Gastroesophageal sphincter (tissue), 4 donors: ENCODE results near the gene ISG20. TPM values are rescaled to one million over a fixed set of nuclear protein-coding genes. Genes with fewer than 3 reads are reported as not detected.

Experiments
- ATAC-seq: fragments of 150-250 bp; one replicate; pipeline ENCODE4 v1.9.1; 2016; ENCODE audit warnings: mild to moderate bottlenecking, moderate library complexity
- H3K27ac ChIP-seq, 4 donors: fragments of 200-600 bp; sonication (generic) in 3 of 4; 1 replicate in 3 of 4; 2 replicates in 1 of 4; pipeline ENCODE4 v1.5.1; 2016 to 2019
- H3K27me3 ChIP-seq: fragments of 200-600 bp; sonication (generic); one replicate; pipeline ENCODE4 v1.5.1; 2019
- H3K36me3 ChIP-seq, 2 donors: fragments of 200-600 bp; sonication (generic); one replicate each; pipeline ENCODE4 v1.5.1; 2019; ENCODE audit warnings: control low read depth in 1 of 2
- H3K4me1 ChIP-seq, 3 donors: fragments of 200-600 bp; sonication (generic); 1 replicate in 2 of 3; 2 replicates in 1 of 3; pipeline ENCODE4 v1.5.1; 2016 to 2019; ENCODE audit warnings: control low read depth in 2 of 3
- H3K4me3 ChIP-seq, 2 donors: fragments of 200-600 bp; sonication (generic); one replicate each; pipeline ENCODE4 v1.5.1; 2019; ENCODE audit warnings: mild to moderate bottlenecking in 1 of 2, moderate library complexity in 1 of 2
- H3K9me3 ChIP-seq, 3 donors: fragments of 200-600 bp; sonication (generic); one replicate each; pipeline ENCODE4 v1.5.1; 2017 to 2019; ENCODE audit warnings: control low read depth in 2 of 3
- CTCF ChIP-seq, 4 experiments: fragments of 200-600 bp in 2 of 4; fragments of 450-650 bp in 2 of 4; sonication (generic) in 1 of 4; IDR thresholded peaks; one replicate each; pipeline ENCODE4 v1.5.1; 2017 to 2019; ENCODE audit warnings: antibody characterized with exemption in 4 of 4, mild to moderate bottlenecking in 2 of 4, moderate library complexity in 2 of 4
- EP300 ChIP-seq: sonication (generic); formaldehyde crosslinking; IDR thresholded peaks from one replicate; pipeline ENCODE4 v1.6.1; 2017; ENCODE audit warnings: antibody characterized with exemption, mild to moderate bottlenecking
- POLR2A ChIP-seq, 2 donors: fragments of 450-650 bp; IDR thresholded peaks; one replicate each; pipeline ENCODE4 v1.6.1; 2017; ENCODE audit warnings: antibody characterized with exemption in 2 of 2, mild to moderate bottlenecking in 2 of 2, moderate library complexity in 1 of 2
- POLR2AphosphoS5 ChIP-seq: sonication (generic); formaldehyde crosslinking; IDR thresholded peaks from one replicate; pipeline ENCODE4 v1.6.1; 2017; ENCODE audit warnings: antibody characterized with exemption
- WGBS, 2 donors: methylation state at CpG; one replicate each; pipeline ENCODE4 v1.1.5; 2018; ENCODE audit warnings: low coverage in 1 of 2; 5-methylcytosine and 5-hydroxymethylcytosine counted together
- total RNA-seq, 4 donors: library from RNA; depleted of rRNA; stranded (reverse); fragments of >200 nt; gene quantifications; one replicate each; pipeline ENCODE4 v1.1.0, GENCODE V29; 2016

Gene ISG20
- total RNA-seq, 4 donors from 2014 or later: 2.5 to 8.7 (median 5.9) TPM

- Histone ChIP-seq H3K27ac (no peak overlapping the region), H3K27me3 (peaks cover 20% of the 10 kb centered on the region), H3K36me3 (no peaks in the 10 kb centered on the region), H3K4me1 (no peaks in the 10 kb centered on the region), H3K4me3 (no peak overlapping the region), H3K9me3 (no peaks in the 10 kb centered on the region)
- no peak for ATAC-seq
- WGBS, 2 donors: 81 to 87% methylated on average over 2 to 4 of the region's 8 CpGs
- TF ChIP-seq CTCF (IDR thresholded peaks at IDR 0.05) (no peak), EP300 (no peak), POLR2A (IDR thresholded peaks at IDR 0.05) (no peak)
These were observed 49.6 kb downstream of the ISG20 start for GRCh38 chr15:88688394-88688933.

GRCh38 chr15:88690331-88690730 lies 51.5 kb downstream of the ISG20 start:
- Histone ChIP-seq H3K4me1 (no peaks in the 10 kb centered on the region), H3K27me3 (peaks cover 20% of the 10 kb centered on the region), H3K27ac (no peak overlapping the region), H3K9me3 (no peaks in the 10 kb centered on the region), H3K36me3 (no peaks in the 10 kb centered on the region), H3K4me3 (no peak overlapping the region)
- no CpG with 5 or more reads among the region's 7 CpGs for WGBS, 2 donors
- TF ChIP-seq EP300 (no peak), POLR2AphosphoS5 (no peak), POLR2A (IDR thresholded peaks at IDR 0.05) (no peak), CTCF (IDR thresholded peaks at IDR 0.05) (no peak)
- no peak for ATAC-seq

GRCh38 chr15:88693191-88693590 lies 54.4 kb downstream of the ISG20 start:
- Histone ChIP-seq H3K36me3 (no peaks in the 10 kb centered on the region), H3K9me3 (no peaks in the 10 kb centered on the region), H3K27me3 (peaks cover 19% of the 10 kb centered on the region), H3K4me3 (no peak overlapping the region), H3K4me1 (no peaks in the 10 kb centered on the region), H3K27ac (no peak overlapping the region)
- no peak for TF ChIP-seq EP300
- no peak for TF ChIP-seq CTCF (IDR thresholded peaks at IDR 0.05)
- TF ChIP-seq POLR2A (IDR thresholded peaks at IDR 0.05): no peak
- no peak for TF ChIP-seq POLR2AphosphoS5
- WGBS, 2 donors: 62 to 70% methylated on average over 2 to 5 of the region's 5 CpGs
- no peak for ATAC-seq

GRCh38 chr15:88695101-88695500 lies 56.3 kb downstream of the ISG20 start:
- no peaks in the 10 kb centered on the region for H3K36me3 ChIP-seq
- 73 to 80% methylated on average over 1 to 8 of the region's 8 CpGs for WGBS, 2 donors
- H3K27ac ChIP-seq: no peak overlapping the region
- H3K27me3 ChIP-seq: peaks cover 12% of the 10 kb centered on the region
- H3K4me3 ChIP-seq: no peak overlapping the region
- TF ChIP-seq POLR2AphosphoS5: no peak
- no peak for TF ChIP-seq POLR2A (IDR thresholded peaks at IDR 0.05)
- no peak for TF ChIP-seq CTCF (IDR thresholded peaks at IDR 0.05)
- H3K9me3 ChIP-seq: no peaks in the 10 kb centered on the region
- no peaks in the 10 kb centered on the region for H3K4me1 ChIP-seq
- no peak for ATAC-seq

- Histone ChIP-seq H3K4me3 (no peak overlapping the region), H3K36me3 (no peaks in the 10 kb centered on the region), H3K4me1 (no peaks in the 10 kb centered on the region), H3K27ac (no peak overlapping the region), H3K27me3 (peaks cover 12% of the 10 kb centered on the region), H3K9me3 (no peaks in the 10 kb centered on the region)
- TF ChIP-seq CTCF (IDR thresholded peaks at IDR 0.05) (no peak), EP300 (no peak), POLR2A (IDR thresholded peaks at IDR 0.05) (no peak), POLR2AphosphoS5 (no peak)
- 40 to 59% methylated on average over 12 of the region's 20 CpGs for WGBS, 2 donors
- no peak for ATAC-seq
These were observed 57.0 kb downstream of the ISG20 start for GRCh38 chr15:88695691-88696251.
